HG03520 (cell line): ENCODE data around the gene ANKRD65.
"Not testable (repeated sequence)": the region's sequence is repeated elsewhere in the genome, so short reads cannot be mapped to it uniquely, and the experiment has no call there.

Source experiments
- ATAC-seq: cut with Tn5 transposase; IDR thresholded peaks from one replicate; pipeline ENCODE4 v1.9.1; 2021; ENCODE audit warnings: mild to moderate bottlenecking, moderate library complexity; ENCODE audit not compliant: unreplicated experiment

Gene ANKRD65

GRCh38 chr1:1418464-1419362, 2.4 kb downstream of the ANKRD65 start:
- no peak for ATAC-seq

GRCh38 chr1:1417825-1418463, 3.1 kb downstream of the ANKRD65 start:
- not testable (repeated sequence) for ATAC-seq

- ATAC-seq, result not testable (repeated sequence)
Observed at GRCh38 chr1:1417396-1417795, 3.7 kb downstream of the ANKRD65 start.

GRCh38 chr1:1415751-1416150, 5.3 kb downstream of the ANKRD65 start:
- no peak for ATAC-seq

GRCh38 chr1:1412311-1412902, 8.7 kb downstream of the ANKRD65 start:
- not testable (repeated sequence) for ATAC-seq

- ATAC-seq, result no peak
Observed at GRCh38 chr1:1411626-1412025, 9.4 kb downstream of the ANKRD65 start.

- not testable (repeated sequence) for ATAC-seq
Observed at GRCh38 chr1:1410238-1410637, 10.8 kb downstream of the ANKRD65 start.

GRCh38 chr1:1407636-1408318, 13.3 kb downstream of the ANKRD65 start:
- peak; percentile 9 for ATAC-seq

GRCh38 chr1:1406821-1407635, 14.0 kb downstream of the ANKRD65 start, which contains the start of gene MRPL20:
MRPL20 (minus strand) TSS chr1:1407293; CDS start chr1:1407217, 76 bp downstream.
- peak; percentile 92 for ATAC-seq

- ATAC-seq, result no peak
Observed at GRCh38 chr1:1406101-1406820, 14.8 kb downstream of the ANKRD65 start.

GRCh38 chr1:1403653-1404052, 17.4 kb downstream of the ANKRD65 start:
- no peak for ATAC-seq

GRCh38 chr1:1402901-1403392, 18.1 kb downstream of the ANKRD65 start:
- not testable (repeated sequence) for ATAC-seq

GRCh38 chr1:1402072-1402900, 18.8 kb downstream of the ANKRD65 start:
- no peak for ATAC-seq

- no peak for ATAC-seq
Observed at GRCh38 chr1:1401457-1402010, 19.5 kb downstream of the ANKRD65 start.

- ATAC-seq, result no peak
Observed at GRCh38 chr1:1400576-1401456, 20.3 kb downstream of the ANKRD65 start.

GRCh38 chr1:1399872-1400575, 21.1 kb downstream of the ANKRD65 start:
- no peak for ATAC-seq
